Hepatocyte (in vitro differentiated cells): ENCODE data around the gene SLC22A23. TPM values are rescaled to one million over a fixed set of nuclear protein-coding genes. Genes with fewer than 3 reads are reported as not detected.
"Not testable (repeated sequence)": the region's sequence is repeated elsewhere in the genome, so short reads cannot be mapped to it uniquely, and the experiment has no call there.

Experiments
- DNase-seq: peaks from one replicate; pipeline ENCODE4 v3.0.0-alpha.2; 2016; ENCODE audit warnings: low spot score
- H2AFZ ChIP-seq: fragments of 200-600 bp; sonication (generic); 2 replicates; pipeline ENCODE4 v1.6.0; 2016; ENCODE audit warnings: antibody characterized with exemption, mild to moderate bottlenecking
- H3K27ac ChIP-seq: fragments of 200-600 bp; sonication (generic); 2 replicates; pipeline ENCODE4 v1.5.1; 2016; ENCODE audit warnings: mild to moderate bottlenecking
- H3K27me3 ChIP-seq: fragments of 200-600 bp; sonication (generic); 2 replicates; pipeline ENCODE4 v1.6.1; 2016
- H3K36me3 ChIP-seq: fragments of 200-600 bp; sonication (generic); replicated peaks from 2 replicates; pipeline ENCODE4 v1.5.1; 2016; ENCODE audit warnings: low read depth; ENCODE audit not compliant: insufficient read depth
- H3K4me1 ChIP-seq: fragments of 200-600 bp; sonication (generic); 2 replicates; pipeline ENCODE4 v1.5.1; 2016; ENCODE audit warnings: mild to moderate bottlenecking, moderate library complexity; ENCODE audit not compliant: insufficient read depth
- H3K4me2 ChIP-seq: fragments of 200-600 bp; sonication (generic); 2 replicates; pipeline ENCODE4 v1.6.0; 2016
- H3K4me3 ChIP-seq: fragments of 200-600 bp; sonication (generic); 2 replicates; pipeline ENCODE4 v1.5.1; 2016; ENCODE audit warnings: mild to moderate bottlenecking
- H3K79me2 ChIP-seq: fragments of 200-600 bp; sonication (generic); 2 replicates; pipeline ENCODE4 v1.6.0; 2017; ENCODE audit warnings: mild to moderate bottlenecking
- H3K9me2 ChIP-seq: fragments of 200-600 bp; sonication (generic); replicated peaks from 2 replicates; pipeline ENCODE4 v1.6.0; 2017; ENCODE audit warnings: mild to moderate bottlenecking; ENCODE audit not compliant: insufficient read depth
- H3K9me3 ChIP-seq: fragments of 200-600 bp; sonication (generic); 2 replicates; pipeline ENCODE4 v1.5.1; 2016; ENCODE audit warnings: low read depth, mild to moderate bottlenecking
- H4K20me1 ChIP-seq: fragments of 200-600 bp; sonication (generic); 2 replicates; pipeline ENCODE4 v1.6.0; 2016; ENCODE audit warnings: mild to moderate bottlenecking; ENCODE audit not compliant: insufficient read depth, poor library complexity, severe bottlenecking
- EZH2 ChIP-seq: fragments of 200-600 bp; sonication (generic); IDR thresholded peaks from 2 replicates; pipeline ENCODE4 v1.6.1; 2016; ENCODE audit warnings: antibody characterized with exemption, mild to moderate bottlenecking, borderline replicate concordance
- EZH2phosphoT487 ChIP-seq: fragments of 200-600 bp; sonication (generic); IDR thresholded peaks from one replicate; pipeline ENCODE4 v1.6.1; 2018; ENCODE audit warnings: antibody characterized with exemption, mild to moderate bottlenecking, low read depth, moderate library complexity; ENCODE audit not compliant: unreplicated experiment, severe bottlenecking
- WGBS: methylation state at CpG from one replicate; pipeline ENCODE4 v1.1.6; 2016; ENCODE audit warnings: low lambda C conversion rate; ENCODE audit errors: missing lambda C conversion rate; 5-methylcytosine and 5-hydroxymethylcytosine counted together
- polyA plus RNA-seq: library from polyadenylated mRNA; unstranded; fragments of >200 nt; fragmentation: Nextera tagmentation; extraction: Ambion mirVana; gene quantifications from 2 replicates; pipeline ENCODE4 v1.2.1, GENCODE V29; 2016
- total RNA-seq: library from RNA; depleted of rRNA; stranded (reverse); fragments of >200 nt; gene quantifications from 2 replicates; pipeline ENCODE4 v1.2.3, GENCODE V29; 2014
- TF ChIP-seq, protein P1 (sequence below): fragments of 200-600 bp; sonication (generic); IDR thresholded peaks from 2 replicates; pipeline ENCODE4 v1.5.1; 2016; ENCODE audit warnings: antibody characterized with exemption, mild to moderate bottlenecking; ENCODE audit not compliant: poor library complexity

SLC22A23 gene
- total and polyA plus RNA-seq, 2 experiments from 2014 or later: 14.3 to 14.8 TPM

DNA sequence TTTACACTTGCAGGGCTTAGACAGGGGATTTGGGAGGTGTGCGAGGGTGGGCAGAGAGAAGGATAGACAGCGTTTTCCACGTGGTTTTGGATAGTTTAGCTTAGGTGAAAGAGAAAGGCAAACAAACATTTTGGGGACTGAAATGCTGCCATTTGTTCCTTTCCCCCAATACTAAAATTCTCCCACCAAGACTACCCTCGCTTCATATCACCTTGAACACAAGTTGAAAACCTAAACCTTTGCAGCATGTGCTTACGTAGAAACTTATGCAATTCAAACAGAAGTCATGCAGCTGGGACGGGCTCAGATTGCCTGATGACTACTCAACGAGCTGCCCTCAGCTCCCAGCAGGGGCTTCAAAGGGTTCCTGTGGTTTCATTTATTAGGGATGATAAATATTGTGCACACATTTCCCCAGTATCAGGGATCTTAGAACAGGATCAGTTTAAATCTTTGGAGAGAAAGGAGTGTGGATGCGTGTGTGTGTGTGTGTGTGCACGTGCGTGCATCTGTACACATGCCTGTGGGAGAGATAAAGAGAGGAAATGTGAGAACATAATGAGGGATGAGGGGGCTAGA lies 77.3 kb downstream of the SLC22A23 start:
- TF ChIP-seq EZH2phosphoT487: no peak
- TF ChIP-seq, protein P1, sequence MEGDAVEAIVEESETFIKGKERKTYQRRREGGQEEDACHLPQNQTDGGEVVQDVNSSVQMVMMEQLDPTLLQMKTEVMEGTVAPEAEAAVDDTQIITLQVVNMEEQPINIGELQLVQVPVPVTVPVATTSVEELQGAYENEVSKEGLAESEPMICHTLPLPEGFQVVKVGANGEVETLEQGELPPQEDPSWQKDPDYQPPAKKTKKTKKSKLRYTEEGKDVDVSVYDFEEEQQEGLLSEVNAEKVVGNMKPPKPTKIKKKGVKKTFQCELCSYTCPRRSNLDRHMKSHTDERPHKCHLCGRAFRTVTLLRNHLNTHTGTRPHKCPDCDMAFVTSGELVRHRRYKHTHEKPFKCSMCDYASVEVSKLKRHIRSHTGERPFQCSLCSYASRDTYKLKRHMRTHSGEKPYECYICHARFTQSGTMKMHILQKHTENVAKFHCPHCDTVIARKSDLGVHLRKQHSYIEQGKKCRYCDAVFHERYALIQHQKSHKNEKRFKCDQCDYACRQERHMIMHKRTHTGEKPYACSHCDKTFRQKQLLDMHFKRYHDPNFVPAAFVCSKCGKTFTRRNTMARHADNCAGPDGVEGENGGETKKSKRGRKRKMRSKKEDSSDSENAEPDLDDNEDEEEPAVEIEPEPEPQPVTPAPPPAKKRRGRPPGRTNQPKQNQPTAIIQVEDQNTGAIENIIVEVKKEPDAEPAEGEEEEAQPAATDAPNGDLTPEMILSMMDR: no peak
- no peaks in the 10 kb centered on the region for H3K27me3 ChIP-seq
- DNase-seq: peak; percentile 46
- H3K79me2 ChIP-seq: peaks cover 17% of the 10 kb centered on the region
- no peaks in the 10 kb centered on the region for H3K9me3 ChIP-seq
- no peaks in the 10 kb centered on the region for H3K36me3 ChIP-seq
- no peak overlapping the region for H2AFZ ChIP-seq
- peak overlapping the region; percentile 30 for H3K4me2 ChIP-seq
- H3K4me1 ChIP-seq: peaks cover 40% of the 10 kb centered on the region
- no peak overlapping the region for H3K4me3 ChIP-seq
- no peaks in the 10 kb centered on the region for H4K20me1 ChIP-seq
- no peaks in the 10 kb centered on the region for H3K9me2 ChIP-seq
- WGBS: 40% methylated on average over 10 of the region's 10 CpGs
- H3K27ac ChIP-seq: peak overlapping the region; percentile 31

DNA sequence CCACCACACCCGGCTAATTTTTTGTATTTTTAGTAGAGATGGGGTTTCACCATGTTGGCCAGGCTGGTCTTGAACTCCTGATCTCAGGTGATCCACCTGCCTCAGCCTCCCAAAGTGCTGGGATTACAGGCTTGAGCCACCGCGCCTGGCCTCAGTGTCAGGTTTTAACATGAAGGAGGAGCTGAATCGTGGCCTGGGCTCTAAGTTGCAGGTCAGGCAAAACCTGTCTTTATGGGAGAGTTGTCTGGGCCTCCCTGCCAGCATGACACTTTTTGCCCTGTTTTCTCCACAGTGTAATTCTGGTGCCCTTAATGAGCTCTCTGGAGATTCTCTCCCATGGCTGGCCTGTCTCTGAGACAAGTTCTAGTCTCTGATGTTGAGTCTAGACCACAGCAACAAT lies 78.0 kb downstream of the SLC22A23 start:
- Histone ChIP-seq H3K79me2 (peaks cover 15% of the 10 kb centered on the region), H3K4me1 (peaks cover 34% of the 10 kb centered on the region)
- H3K27me3 ChIP-seq, H3K4me2 ChIP-seq, H3K36me3 ChIP-seq, H3K27ac ChIP-seq, H2AFZ ChIP-seq, H3K9me2 ChIP-seq, DNase-seq, H4K20me1 ChIP-seq, H3K9me3 ChIP-seq, H3K4me3 ChIP-seq: not testable (repeated sequence)
- WGBS: 72% methylated on average over 4 of the region's 4 CpGs

DNA sequence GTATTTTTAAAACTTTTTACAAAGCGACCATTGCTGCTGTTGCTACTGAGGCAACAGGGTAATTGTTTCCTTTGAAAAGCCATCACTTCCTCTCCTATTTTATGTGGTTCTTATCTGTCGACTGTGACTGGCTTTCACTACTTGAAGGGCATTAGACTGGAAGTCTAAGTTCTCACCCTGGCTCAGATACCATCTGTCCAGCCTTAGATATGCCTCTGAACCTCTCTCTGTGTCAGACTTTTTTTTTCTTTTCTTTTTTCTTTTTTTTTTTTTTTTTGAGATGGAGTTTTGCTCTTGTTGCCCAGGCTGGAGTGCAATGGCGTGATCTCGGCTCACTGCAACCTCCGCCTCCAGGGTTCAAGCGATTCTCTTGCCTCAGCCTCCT lies 78.5 kb downstream of the SLC22A23 start:
- peaks cover 15% of the 10 kb centered on the region for H3K79me2 ChIP-seq
- not testable (repeated sequence) for DNase-seq, H3K9me2 ChIP-seq, H3K4me2 ChIP-seq, H3K9me3 ChIP-seq, H4K20me1 ChIP-seq, H2AFZ ChIP-seq, H3K36me3 ChIP-seq, H3K4me3 ChIP-seq, H3K27me3 ChIP-seq
- 92% methylated on average over 6 of the region's 6 CpGs for WGBS
- peak overlapping the region; percentile 8 for H3K27ac ChIP-seq
- H3K4me1 ChIP-seq: peaks cover 36% of the 10 kb centered on the region

DNA sequence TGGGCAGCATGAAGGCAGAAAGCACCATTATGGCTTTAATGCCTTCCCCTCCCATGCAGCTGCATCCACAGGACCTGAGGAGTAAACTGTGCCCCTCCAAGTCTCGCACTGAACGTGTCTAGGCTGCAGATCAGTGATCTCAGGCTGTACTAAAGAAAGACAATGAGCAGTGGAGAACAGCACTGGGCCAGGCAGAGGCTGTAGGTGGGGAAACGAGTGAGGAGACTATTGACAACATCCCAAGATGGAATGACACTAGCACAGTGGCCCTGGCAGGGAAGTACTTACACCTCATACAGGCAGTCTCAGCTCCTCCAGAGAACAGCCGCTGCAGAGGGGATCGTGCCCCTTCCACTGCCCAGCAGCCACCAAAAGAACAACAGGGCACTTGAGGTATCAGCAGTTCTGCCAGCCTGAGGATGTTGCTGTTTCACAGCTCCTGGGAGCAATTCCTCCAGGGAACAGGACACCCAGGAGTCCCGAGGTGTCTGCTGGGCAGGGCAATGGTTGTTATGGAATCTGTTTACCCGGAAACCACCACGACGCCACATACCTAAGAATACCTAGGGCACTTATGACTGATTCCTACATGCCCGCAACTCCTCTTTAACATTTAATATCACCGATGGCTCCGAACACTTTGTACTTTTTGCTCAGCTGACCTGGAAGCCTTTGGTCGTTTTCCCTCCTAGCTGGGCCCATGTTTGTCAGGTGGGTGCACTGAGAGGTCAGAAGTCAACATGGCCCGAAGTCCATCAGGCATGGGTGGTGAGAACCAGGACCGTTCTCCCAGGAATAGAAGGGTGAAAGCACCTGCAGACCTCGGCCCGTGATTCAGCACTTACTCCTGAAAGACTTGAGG lies 79.1 kb downstream of the SLC22A23 start:
- Histone ChIP-seq H3K4me2 (no peak overlapping the region), H4K20me1 (no peaks in the 10 kb centered on the region), H3K79me2 (peaks cover 15% of the 10 kb centered on the region), H3K4me1 (peaks cover 36% of the 10 kb centered on the region), H3K27ac (peak overlapping the region; percentile 8), H3K9me3 (no peaks in the 10 kb centered on the region), H3K27me3 (no peaks in the 10 kb centered on the region), H3K4me3 (no peak overlapping the region), H2AFZ (no peak overlapping the region), H3K36me3 (no peaks in the 10 kb centered on the region), H3K9me2 (no peaks in the 10 kb centered on the region)
- TF ChIP-seq EZH2phosphoT487: no peak
- no peak for TF ChIP-seq EZH2
- TF ChIP-seq, protein P1: no peak
- 81% methylated on average over 17 of the region's 17 CpGs for WGBS
- no peak for DNase-seq
